Hindlimb muscle (tissue), 1 donor: ENCODE results near the gene CACNA1C. TPM values are rescaled to one million over a fixed set of nuclear protein-coding genes. Genes with fewer than 3 reads are reported as not detected.
"Not testable (repeated sequence)": the region's sequence is repeated elsewhere in the genome, so short reads cannot be mapped to it uniquely, and the experiment has no call there.

Source experiments
- DNase-seq: peaks from one replicate; pipeline ENCODE4 v3.0.0-alpha.2; 2013
- polyA plus RNA-seq: library from polyadenylated mRNA; unstranded; fragments of 120-200 nt; gene quantifications from one replicate; pipeline ENCODE4 v1.2.1, GENCODE V29; 2013; ENCODE audit not compliant: insufficient read length

Gene CACNA1C
- polyA plus RNA-seq, 1 donor = 3.4 TPM

GRCh38 chr12:2719392-2719791 is 666.6 kb downstream of the CACNA1C start:
- no peak for DNase-seq

DNA sequence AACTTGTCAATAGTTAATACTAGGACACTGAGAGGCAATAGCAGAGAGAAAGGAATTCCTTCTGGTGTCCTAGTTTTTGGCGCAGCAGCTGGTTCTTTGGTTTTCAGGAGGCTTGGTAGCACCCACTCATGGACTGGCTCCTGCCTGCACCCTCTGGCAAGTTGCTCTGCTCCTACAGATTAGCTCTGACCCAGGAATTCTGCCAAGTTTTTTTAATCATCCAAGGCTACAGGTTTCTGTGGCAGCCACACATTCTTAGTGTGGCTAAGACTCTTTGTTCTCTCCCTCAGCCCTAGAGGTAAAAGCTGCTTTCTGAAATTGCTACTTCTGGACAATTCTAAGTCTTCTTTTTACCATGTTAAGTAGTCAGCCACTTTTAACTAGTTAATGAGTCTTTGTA is 670.0 kb downstream of the CACNA1C start:
- DNase-seq = no peak

DNA sequence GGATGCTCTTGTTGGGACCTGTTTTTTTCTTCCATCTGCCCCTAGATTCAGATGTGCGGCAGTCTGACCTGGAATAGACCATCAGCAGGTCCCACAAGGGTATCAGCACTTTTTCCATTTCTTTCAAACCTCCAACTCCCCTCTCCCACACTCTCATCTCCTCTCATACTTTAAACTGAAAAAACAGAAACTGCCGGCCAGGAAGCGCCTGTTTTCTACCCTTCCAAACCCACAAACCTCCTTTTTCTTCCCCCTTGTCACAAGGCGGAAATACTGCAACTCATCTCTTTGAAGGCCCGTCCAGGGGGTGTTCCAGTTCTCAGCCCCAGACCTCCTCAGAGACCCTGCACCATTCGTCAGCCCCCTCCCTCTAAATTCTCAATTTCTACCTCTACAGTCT is 679.5 kb downstream of the CACNA1C start:
- DNase-seq = no peak

GRCh38 chr12:2733493-2734355 is 680.9 kb downstream of the CACNA1C start:
- no peak for DNase-seq

DNA sequence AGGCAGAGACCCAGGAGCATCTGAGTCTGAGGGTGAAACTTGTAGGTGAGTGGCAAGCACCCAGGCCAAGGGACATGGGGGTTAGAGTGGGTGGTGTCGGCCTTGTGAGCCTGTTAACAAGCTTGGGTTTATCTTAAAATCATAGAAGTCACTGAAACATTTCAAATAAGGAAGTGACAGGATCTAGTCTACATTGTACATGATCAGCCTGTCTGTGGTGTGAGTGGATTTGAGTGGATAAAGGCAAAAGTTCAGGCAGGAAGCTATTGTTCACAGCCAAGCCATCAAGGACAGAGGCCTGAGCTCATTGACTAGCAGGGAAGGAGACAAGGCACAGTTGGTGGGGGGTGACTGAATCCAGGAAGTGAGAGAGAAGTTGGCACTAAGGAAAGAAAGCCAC is 682.6 kb downstream of the CACNA1C start:
- no peak for DNase-seq

DNA sequence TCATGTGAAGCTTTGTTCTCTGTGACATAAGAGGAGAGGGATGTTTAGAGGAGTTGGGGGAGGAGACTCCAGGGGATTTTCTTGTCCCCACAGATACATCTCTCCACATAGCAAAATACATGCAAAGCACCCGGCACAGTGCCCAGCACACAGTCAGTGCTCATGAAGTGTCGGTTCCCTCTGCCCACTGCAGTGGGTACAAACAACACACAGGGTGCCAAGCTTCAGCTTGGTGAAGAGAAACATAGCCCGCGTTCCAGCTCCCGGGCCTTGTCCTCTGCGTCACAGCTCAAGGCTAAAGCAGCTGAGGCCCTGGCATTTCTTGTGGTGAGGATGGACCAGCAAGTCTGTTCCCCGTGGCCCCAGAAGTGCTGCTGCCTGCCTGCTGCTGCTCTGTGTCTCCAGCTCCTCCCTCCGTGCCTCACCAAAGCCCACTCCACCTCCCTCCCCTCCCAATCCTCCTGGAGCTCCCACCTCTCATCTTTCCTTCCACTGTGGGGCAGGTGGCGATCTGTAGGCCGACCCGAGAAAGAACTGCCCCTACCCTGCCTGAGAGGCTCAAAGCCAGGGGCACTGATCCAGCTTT is 685.0 kb downstream of the CACNA1C start:
- DNase-seq = no peak

DNA sequence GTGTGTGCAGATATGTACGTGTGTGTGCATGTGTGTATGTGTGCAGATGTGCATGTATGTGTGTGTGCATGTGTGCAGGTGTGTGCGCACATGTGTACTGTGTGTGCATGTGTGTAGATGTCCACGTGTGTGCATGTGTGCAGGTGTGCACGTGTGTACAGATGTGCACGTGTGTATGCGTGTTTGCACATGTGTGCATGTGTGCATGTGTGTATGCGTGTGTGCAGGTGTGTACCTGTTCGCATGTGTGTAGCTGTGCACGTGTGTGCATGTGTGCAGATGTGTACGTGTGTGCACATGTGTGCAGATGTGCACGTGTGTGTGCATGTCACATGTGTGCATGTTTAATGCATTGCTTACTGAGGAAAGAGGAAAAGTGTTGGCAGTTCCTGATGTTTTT is 686.3 kb downstream of the CACNA1C start:
- DNase-seq = no peak

DNA sequence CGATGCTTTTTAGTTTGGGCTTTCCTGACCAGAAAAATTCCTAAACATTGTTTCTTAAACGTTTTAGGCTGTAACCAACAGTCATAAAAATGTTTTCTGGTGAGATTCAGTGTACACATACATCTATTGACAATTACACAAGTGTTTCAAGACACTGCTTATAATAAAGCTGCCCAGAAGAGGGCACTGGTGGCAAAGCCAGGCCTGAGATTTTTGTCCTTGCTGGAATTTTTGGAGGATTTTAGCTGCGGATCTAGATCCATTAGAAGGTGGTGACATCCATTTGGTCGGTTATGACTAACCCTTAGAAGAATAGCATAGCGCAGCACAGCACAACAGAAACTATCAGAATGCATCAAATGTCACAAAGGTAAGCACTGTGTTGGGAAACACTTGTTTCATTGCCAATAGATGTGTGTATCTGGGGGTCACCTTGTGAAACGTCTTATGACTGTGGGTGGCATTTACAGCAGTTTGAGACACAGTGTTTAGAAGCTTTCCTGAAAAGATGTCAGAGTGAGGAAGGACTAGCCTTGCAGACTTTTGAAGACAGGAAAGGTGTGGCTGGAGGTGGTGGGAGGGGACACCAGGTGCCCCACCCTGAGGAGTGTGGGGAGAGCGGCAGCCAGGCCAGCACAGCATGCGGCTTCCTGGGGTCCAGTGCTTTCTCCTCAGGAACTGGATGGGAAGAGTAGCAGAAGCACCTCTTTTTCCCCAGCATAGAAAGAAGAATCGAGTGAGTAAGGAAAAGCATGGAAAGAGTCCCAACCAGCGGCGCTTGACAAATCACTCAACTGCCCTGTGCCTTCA is 687.2 kb downstream of the CACNA1C start:
- DNase-seq = peak; percentile 7

DNA sequence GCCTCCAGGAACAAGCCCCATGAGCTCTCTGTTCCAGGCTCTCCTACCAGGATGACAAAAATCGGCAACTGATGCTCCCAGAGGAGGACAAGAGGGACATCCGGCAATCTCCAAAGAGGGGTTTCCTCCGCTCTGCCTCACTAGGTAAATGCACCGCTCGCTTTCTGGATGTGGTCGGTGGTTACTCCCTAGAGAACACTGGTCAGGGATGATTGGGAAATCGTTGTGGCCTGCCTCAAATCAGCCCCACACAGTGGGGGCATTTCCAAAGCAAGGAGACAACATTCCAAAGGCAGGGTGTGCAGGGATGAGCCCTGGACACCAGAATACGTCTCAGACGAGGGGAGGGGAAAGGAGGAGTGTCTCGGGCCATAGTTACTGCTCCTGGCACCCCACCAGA is 689.2 kb downstream of the CACNA1C start:
- not testable (repeated sequence) for DNase-seq

GRCh38 chr12:2743478-2743877 is 690.7 kb downstream of the CACNA1C start:
- DNase-seq = no peak

- no peak for DNase-seq
Measured at GRCh38 chr12:2745655-2746054, 692.9 kb downstream of the CACNA1C start.

Other genes starting within 250 kb of the CACNA1C start
- 0.31 TPM for gene LRTM2, start 232.4 kb upstream of the CACNA1C start, polyA plus RNA-seq
- gene CACNA2D4, start 134.3 kb upstream of the CACNA1C start, polyA plus RNA-seq = 3.3 TPM
- 11.6 TPM for gene DCP1B, start 48.5 kb upstream of the CACNA1C start, polyA plus RNA-seq